ENCODE measurements around the gene MSH6.

MSH6 gene

DNA sequence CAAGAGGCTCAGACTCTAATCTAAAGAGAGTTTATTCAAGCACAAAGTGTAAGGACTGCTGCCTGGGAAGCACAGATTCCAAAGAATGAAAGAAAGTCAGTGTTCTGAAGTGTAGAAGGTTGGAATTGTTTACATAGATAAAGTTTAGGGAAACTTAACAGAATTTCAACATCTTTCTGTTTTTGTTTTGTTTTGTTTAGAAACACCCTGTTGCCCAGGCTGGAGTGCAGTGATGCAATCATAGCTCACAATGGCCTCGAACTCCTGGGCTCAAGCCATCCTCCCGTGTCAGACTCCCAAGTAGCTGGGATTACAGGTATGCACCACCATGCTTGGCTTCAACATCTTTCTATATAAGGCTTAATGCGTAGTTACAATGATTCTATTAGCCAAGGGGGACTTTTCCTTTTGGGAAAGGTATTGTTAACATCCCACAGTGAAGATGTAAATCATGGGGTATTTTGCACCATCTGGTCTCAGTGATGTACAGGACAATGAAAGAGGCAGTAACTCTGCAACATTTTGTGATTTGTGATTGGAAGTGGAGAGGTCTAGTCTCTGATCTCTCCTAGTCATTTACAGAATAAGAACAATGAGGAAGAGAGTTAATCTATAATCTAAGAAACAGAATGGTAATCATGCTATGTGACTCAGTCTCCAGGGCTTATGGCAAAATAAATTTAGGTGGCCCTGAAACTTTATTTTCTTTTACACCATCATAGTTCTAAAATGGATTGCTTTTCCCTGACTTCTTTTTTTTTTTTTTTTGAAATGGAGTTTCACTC, 45.6 kb upstream of the MSH6 start:
- Histone ChIP-seq H2BK12ac (ENCODE audit: low read length in 2 of 2) (no peak overlapping the region), H2AFZ (ENCODE audit: low read depth, low read length) (no peak overlapping the region), H3K4me1 (ENCODE audit: control insufficient read depth, insufficient read depth, low read depth, low read length) (no peaks in the 10 kb centered on the region), H3K14ac (ENCODE audit: low read length in 2 of 2) (no peak overlapping the region), H2AK5ac (ENCODE audit: low read length, severe bottlenecking) (no peak overlapping the region), H3K4me3 (ENCODE audit: insufficient read depth in 1 of 2, low read depth in 1 of 2, low read length in 2 of 2) (no peak overlapping the region), H3K36me3 (ENCODE audit: control insufficient read depth in 1 of 2, insufficient read depth in 2 of 2, low read depth in 1 of 2, low read length in 2 of 2) (no peaks in the 10 kb centered on the region), H3K27me3 (ENCODE audit: control insufficient read depth in 1 of 2, insufficient read depth in 1 of 2, low read length in 2 of 2) (peaks cover 25 to 52% of the 10 kb centered on the region in 2 experiments), H3K9me3 (ENCODE audit: control insufficient read depth, low read length) (no peaks in the 10 kb centered on the region), H2BK5ac (ENCODE audit: low read depth, low read length, poor library complexity, severe bottlenecking) (no peak overlapping the region), H3K27ac (ENCODE audit: low read length, poor library complexity, severe bottlenecking) (no peak overlapping the region), H2BK15ac (ENCODE audit: low read depth, poor library complexity, severe bottlenecking) (no peak overlapping the region), H3K4me2 (ENCODE audit: low read length, poor library complexity, severe bottlenecking) (no peak overlapping the region), H3K79me1 (replicated peaks; ENCODE audit: low read length, poor library complexity, severe bottlenecking) (no peaks in the 10 kb centered on the region), H4K8ac (ENCODE audit: low read length) (no peak overlapping the region), H4K91ac (ENCODE audit: low read length) (no peak overlapping the region), H3K18ac (ENCODE audit: low read depth in 1 of 2, low read length in 2 of 2) (no peak overlapping the region), H3K9ac (ENCODE audit: low read length) (no peak overlapping the region), H3K4ac (ENCODE audit: low read depth in 1 of 2, low read length in 2 of 2) (no peak overlapping the region), H2BK120ac (ENCODE audit: low read depth, low read length) (no peak overlapping the region), H3K23ac (ENCODE audit: low read length in 2 of 2) (no peak overlapping the region)
- WGBS = 69% methylated on average over 3 of the region's 3 CpGs
- DNase-seq = peak; percentile 73

GRCh38 chr2:47738331-47738730, 44.6 kb upstream of the MSH6 start:
- Histone ChIP-seq H3K27me3 (ENCODE audit: control insufficient read depth in 1 of 2, insufficient read depth in 1 of 2, low read length in 2 of 2) (peaks cover 32 to 61% of the 10 kb centered on the region in 2 experiments), H3K14ac (ENCODE audit: low read length in 2 of 2) (no peak overlapping the region)
- 70% methylated on average over 5 of the region's 5 CpGs for WGBS

DNA sequence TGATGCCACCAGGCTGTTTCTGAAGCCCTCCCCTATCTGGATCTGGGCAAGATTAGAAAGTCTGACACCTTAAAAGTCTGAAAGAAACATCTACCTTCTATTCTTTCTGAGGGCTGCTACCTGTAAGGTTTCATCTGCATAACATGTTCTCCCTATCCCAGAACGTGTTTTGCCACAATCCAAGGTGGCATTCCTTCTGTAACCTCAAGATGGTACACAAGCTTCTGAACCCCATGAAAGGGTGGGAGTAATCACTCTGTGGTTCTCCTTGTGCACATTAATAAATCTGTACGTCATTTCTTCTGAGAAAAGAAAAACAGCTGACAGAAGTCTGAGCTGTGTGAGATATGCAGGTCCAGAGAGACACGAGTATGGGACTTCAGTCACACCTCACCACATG, 41.8 kb upstream of the MSH6 start:
- H3K79me1 ChIP-seq (replicated peaks; ENCODE audit: low read length, poor library complexity, severe bottlenecking) = no peaks in the 10 kb centered on the region
- no peak overlapping the region for H2BK12ac ChIP-seq (ENCODE audit: low read length in 2 of 2)
- no peak overlapping the region for H3K4ac ChIP-seq (ENCODE audit: low read depth in 1 of 2, low read length in 2 of 2)
- no peak overlapping the region for H2BK15ac ChIP-seq (ENCODE audit: low read depth, poor library complexity, severe bottlenecking)
- no peak overlapping the region for H3K27ac ChIP-seq (ENCODE audit: low read length, poor library complexity, severe bottlenecking)
- no peaks in the 10 kb centered on the region for H3K36me3 ChIP-seq (ENCODE audit: control insufficient read depth in 1 of 2, insufficient read depth in 2 of 2, low read depth in 1 of 2, low read length in 2 of 2)
- no peak overlapping the region for H3K18ac ChIP-seq (ENCODE audit: low read depth in 1 of 2, low read length in 2 of 2)
- H3K4me2 ChIP-seq (ENCODE audit: low read length, poor library complexity, severe bottlenecking) = no peak overlapping the region
- H3K9me3 ChIP-seq (ENCODE audit: control insufficient read depth, low read length) = no peaks in the 10 kb centered on the region
- no peak overlapping the region for H3K4me3 ChIP-seq (ENCODE audit: insufficient read depth in 1 of 2, low read depth in 1 of 2, low read length in 2 of 2)
- H3K4me1 ChIP-seq (ENCODE audit: control insufficient read depth, insufficient read depth, low read depth, low read length) = no peaks in the 10 kb centered on the region
- peaks cover 35 to 50% of the 10 kb centered on the region in 2 experiments for H3K27me3 ChIP-seq (ENCODE audit: control insufficient read depth in 1 of 2, insufficient read depth in 1 of 2, low read length in 2 of 2)
- H4K91ac ChIP-seq (ENCODE audit: low read length) = no peak overlapping the region
- H3K23ac ChIP-seq (ENCODE audit: low read length in 2 of 2) = no peak overlapping the region
- DNase-seq = no peak
- no peak overlapping the region for H3K14ac ChIP-seq (ENCODE audit: low read length in 2 of 2)
- no peak overlapping the region for H2BK120ac ChIP-seq (ENCODE audit: low read depth, low read length)
- H4K8ac ChIP-seq (ENCODE audit: low read length) = no peak overlapping the region
- no peak overlapping the region for H2AK5ac ChIP-seq (ENCODE audit: low read length, severe bottlenecking)
- 93% methylated on average over 3 of the region's 3 CpGs for WGBS
- no peak overlapping the region for H2BK5ac ChIP-seq (ENCODE audit: low read depth, low read length, poor library complexity, severe bottlenecking)
- H3K9ac ChIP-seq (ENCODE audit: low read length) = no peak overlapping the region
- H2AFZ ChIP-seq (ENCODE audit: low read depth, low read length) = no peak overlapping the region

More at GRCh38 chr2:47738331-47738730, 44.6 kb upstream of the MSH6 start:
- no peaks in the 10 kb centered on the region for H3K79me1 ChIP-seq (replicated peaks; ENCODE audit: low read length, poor library complexity, severe bottlenecking)
- no peak overlapping the region for H4K91ac ChIP-seq (ENCODE audit: low read length)
- H3K4me2 ChIP-seq (ENCODE audit: low read length, poor library complexity, severe bottlenecking) = no peak overlapping the region
- H3K9me3 ChIP-seq (ENCODE audit: control insufficient read depth, low read length) = no peaks in the 10 kb centered on the region
- H2BK12ac ChIP-seq (ENCODE audit: low read length in 2 of 2) = no peak overlapping the region
- H3K4me1 ChIP-seq (ENCODE audit: control insufficient read depth, insufficient read depth, low read depth, low read length) = no peaks in the 10 kb centered on the region
- no peak for DNase-seq
- H2BK120ac ChIP-seq (ENCODE audit: low read depth, low read length) = no peak overlapping the region
- H3K36me3 ChIP-seq (ENCODE audit: control insufficient read depth in 1 of 2, insufficient read depth in 2 of 2, low read depth in 1 of 2, low read length in 2 of 2) = no peaks in the 10 kb centered on the region
- H4K8ac ChIP-seq (ENCODE audit: low read length) = no peak overlapping the region
- H2AK5ac ChIP-seq (ENCODE audit: low read length, severe bottlenecking) = no peak overlapping the region
- H3K4ac ChIP-seq (ENCODE audit: low read depth in 1 of 2, low read length in 2 of 2) = no peak overlapping the region
- no peak overlapping the region for H2BK5ac ChIP-seq (ENCODE audit: low read depth, low read length, poor library complexity, severe bottlenecking)
- H2BK15ac ChIP-seq (ENCODE audit: low read depth, poor library complexity, severe bottlenecking) = no peak overlapping the region
- H3K9ac ChIP-seq (ENCODE audit: low read length) = no peak overlapping the region
- H3K4me3 ChIP-seq (ENCODE audit: insufficient read depth in 1 of 2, low read depth in 1 of 2, low read length in 2 of 2) = no peak overlapping the region
- H3K23ac ChIP-seq (ENCODE audit: low read length in 2 of 2) = no peak overlapping the region
- H2AFZ ChIP-seq (ENCODE audit: low read depth, low read length) = no peak overlapping the region
- no peak overlapping the region for H3K18ac ChIP-seq (ENCODE audit: low read depth in 1 of 2, low read length in 2 of 2)
- H3K27ac ChIP-seq (ENCODE audit: low read length, poor library complexity, severe bottlenecking) = no peak overlapping the region

DNA sequence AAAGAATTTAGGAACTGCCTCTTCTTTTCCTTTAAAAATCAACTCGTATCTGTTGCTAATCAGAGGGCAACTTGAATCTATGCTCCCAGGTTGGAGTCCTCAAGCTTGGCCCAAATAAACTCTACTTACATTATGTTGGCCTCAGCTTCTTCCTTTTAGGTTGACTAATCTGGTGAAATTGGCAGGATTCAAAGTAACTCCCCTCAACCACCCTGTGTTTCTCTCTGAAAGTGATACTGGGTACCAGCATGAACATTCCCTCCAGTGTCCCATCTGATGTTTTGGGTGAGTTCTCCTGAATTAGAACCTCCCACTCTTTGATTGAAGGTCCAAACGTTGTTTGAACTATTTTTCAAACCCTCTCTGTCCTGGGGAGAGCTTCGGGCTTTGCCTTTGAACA, 41.3 kb upstream of the MSH6 start:
- H3K9me3 ChIP-seq (ENCODE audit: control insufficient read depth, low read length) = peaks cover 4% of the 10 kb centered on the region
- H3K9ac ChIP-seq (ENCODE audit: low read length) = no peak overlapping the region
- H2AK5ac ChIP-seq (ENCODE audit: low read length, severe bottlenecking) = no peak overlapping the region
- no peak for DNase-seq
- no peak overlapping the region for H3K14ac ChIP-seq (ENCODE audit: low read length in 2 of 2)
- no peak overlapping the region for H2BK15ac ChIP-seq (ENCODE audit: low read depth, poor library complexity, severe bottlenecking)
- H3K4me1 ChIP-seq (ENCODE audit: control insufficient read depth, insufficient read depth, low read depth, low read length) = no peaks in the 10 kb centered on the region
- no peak overlapping the region for H3K4me2 ChIP-seq (ENCODE audit: low read length, poor library complexity, severe bottlenecking)
- H4K8ac ChIP-seq (ENCODE audit: low read length) = no peak overlapping the region
- no peak overlapping the region for H3K18ac ChIP-seq (ENCODE audit: low read depth in 1 of 2, low read length in 2 of 2)
- peaks cover 34 to 49% of the 10 kb centered on the region in 2 experiments for H3K27me3 ChIP-seq (ENCODE audit: control insufficient read depth in 1 of 2, insufficient read depth in 1 of 2, low read length in 2 of 2)
- H2BK5ac ChIP-seq (ENCODE audit: low read depth, low read length, poor library complexity, severe bottlenecking) = no peak overlapping the region
- no peak overlapping the region for H3K23ac ChIP-seq (ENCODE audit: low read length in 2 of 2)
- WGBS = 71% methylated on average over 3 of the region's 3 CpGs
- no peak overlapping the region for H2BK12ac ChIP-seq (ENCODE audit: low read length in 2 of 2)
- no peak overlapping the region for H3K27ac ChIP-seq (ENCODE audit: low read length, poor library complexity, severe bottlenecking)
- H3K36me3 ChIP-seq (ENCODE audit: control insufficient read depth in 1 of 2, insufficient read depth in 2 of 2, low read depth in 1 of 2, low read length in 2 of 2) = no peaks in the 10 kb centered on the region
- H2BK120ac ChIP-seq (ENCODE audit: low read depth, low read length) = no peak overlapping the region
- no peak overlapping the region for H4K91ac ChIP-seq (ENCODE audit: low read length)
- H3K4ac ChIP-seq (ENCODE audit: low read depth in 1 of 2, low read length in 2 of 2) = no peak overlapping the region
- H2AFZ ChIP-seq (ENCODE audit: low read depth, low read length) = no peak overlapping the region
- no peak overlapping the region for H3K4me3 ChIP-seq (ENCODE audit: insufficient read depth in 1 of 2, low read depth in 1 of 2, low read length in 2 of 2)
- H3K79me1 ChIP-seq (replicated peaks; ENCODE audit: low read length, poor library complexity, severe bottlenecking) = no peaks in the 10 kb centered on the region
